GM12873 (cell line): ENCODE measurements around the gene IL17RA.

Experiments used
- CTCF ChIP-seq: IDR thresholded peaks from 2 replicates; pipeline ENCODE4 v1.5.1; 2012; ENCODE audit warnings: low read depth, mild to moderate bottlenecking, moderate library complexity, low read length, control low read depth; ENCODE audit not compliant: insufficient read depth; ENCODE audit errors: missing control alignments

Gene IL17RA

GRCh38 chr22:17137170-17137569 is 52.4 kb downstream of the IL17RA start:
- TF ChIP-seq CTCF, result no peak

- no peak for TF ChIP-seq CTCF
Observed at GRCh38 chr22:17137861-17138425, 53.1 kb downstream of the IL17RA start.

DNA sequence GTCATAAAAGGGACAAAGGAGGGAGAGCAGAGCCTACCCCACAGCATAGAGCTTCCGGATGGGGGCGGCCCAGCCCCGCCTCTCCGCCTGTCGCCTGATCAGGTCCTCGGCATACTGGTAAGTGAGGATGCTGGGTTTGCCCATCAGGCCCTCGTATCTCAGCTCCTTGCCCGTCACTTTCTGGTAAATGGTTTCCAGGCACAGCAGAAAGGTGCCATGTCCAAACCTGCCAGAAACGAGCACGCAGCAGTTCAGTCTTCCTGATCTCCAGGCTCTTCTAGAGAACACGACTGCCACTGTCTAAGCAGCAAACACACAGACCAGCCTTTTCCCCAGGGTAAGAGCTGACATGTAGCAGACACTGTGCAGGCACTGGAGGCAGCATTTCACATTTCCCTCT is 53.7 kb downstream of the IL17RA start:
- no peak for TF ChIP-seq CTCF

DNA sequence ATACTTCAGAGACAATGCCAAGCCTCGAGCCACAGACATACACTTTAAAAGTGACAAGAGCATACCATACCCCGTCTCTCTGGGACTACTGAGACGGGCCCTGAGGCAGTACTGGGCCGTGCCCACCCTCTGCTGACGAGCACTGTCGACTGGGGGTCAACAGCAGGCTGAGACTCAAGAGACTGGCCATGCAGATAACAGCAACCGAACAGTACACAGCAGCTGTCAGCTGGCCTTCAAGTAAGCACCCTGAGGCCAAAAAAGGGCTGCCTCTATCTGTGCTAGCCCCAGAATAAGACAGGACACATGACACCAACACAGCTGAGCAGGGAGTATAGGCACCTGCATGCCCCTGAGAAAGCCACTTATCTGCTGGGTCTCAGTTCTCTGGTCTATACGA is 55.2 kb downstream of the IL17RA start:
- TF ChIP-seq CTCF, result no peak

DNA sequence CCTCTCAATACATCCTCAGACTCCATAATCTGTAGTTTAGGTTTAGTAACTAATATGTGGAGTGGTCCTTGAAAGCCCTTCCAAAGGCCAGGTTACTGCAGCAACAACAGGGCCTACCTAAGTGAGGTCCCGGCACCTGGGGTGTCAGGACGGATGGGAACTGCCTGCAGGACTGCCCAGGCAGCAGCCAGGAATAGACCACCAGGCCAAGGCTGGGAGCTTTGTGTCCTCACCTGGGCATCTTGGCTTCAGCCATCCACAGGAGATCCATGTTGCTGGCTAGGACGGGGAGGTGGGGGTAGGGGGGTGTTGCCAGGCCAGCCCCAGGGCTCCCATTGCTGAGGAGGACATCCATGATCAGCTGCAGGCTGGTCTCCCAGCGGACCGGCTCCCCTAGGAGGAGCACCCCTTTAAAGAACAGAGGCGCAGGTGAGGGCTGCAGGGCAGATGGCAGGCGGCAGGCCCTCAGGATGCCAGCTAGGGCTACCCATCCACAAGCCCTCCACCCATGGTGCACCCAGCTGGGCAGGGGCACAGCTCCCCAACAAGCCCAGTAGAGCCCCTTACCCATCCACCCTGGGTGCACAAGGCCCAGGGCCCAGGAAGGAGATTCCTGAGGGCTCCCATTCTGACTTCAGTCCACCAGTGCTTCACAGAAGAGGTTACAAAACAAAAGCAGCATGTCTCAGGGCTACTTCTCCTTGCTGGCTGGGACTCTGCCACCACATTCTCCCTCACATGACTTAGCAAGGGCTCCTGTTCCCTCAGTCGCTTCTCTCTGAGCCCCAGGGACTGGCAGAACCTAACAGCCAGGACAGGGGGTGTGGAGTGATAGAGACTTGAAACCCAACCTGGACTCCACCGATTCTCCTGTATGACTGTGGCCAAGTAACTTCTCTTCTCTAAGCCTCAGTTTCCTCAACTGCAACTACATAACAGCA is 56.3 kb downstream of the IL17RA start:
- no peak for TF ChIP-seq CTCF

DNA sequence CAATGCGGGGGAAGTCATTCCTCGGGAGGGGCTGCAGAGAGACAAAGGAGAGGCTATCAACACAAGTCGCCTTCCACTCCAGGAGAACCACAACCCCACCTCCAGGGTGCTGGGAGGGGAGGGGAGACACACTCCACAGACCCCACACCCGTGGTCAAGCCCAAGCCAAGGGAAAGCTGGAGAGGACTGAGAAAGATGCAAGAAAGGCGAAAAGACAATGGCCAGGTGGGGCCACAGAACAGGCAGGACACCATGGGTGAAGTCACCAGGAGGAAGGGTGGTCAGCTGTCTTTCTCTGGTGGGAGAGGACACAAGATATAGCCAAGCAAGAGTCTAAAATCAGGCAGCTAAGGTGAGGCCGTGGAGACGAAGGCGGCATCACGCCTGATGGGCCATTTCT is 58.3 kb downstream of the IL17RA start:
- TF ChIP-seq CTCF, result no peak

DNA sequence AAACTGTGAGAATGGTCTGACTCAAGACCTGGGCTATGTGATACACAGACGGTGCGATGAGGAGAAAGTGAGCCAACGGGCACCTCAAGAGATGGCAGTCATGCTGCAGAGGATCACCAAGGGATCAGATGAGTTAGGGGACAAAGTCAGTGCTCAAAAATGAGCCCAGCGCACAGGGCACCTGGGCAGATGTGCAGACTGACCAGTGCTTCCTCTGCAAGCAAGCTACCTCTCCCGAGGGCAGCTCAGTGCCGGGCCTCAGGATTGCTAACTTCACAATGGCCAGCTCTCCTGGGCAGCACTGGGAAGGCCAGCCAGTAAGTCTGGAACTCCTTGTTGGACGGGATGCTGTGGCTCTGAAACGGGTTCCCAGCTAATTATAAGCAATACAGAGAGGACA is 59.0 kb downstream of the IL17RA start:
- TF ChIP-seq CTCF, result no peak
